ENCODE data around the gene AADAT.

DNA sequence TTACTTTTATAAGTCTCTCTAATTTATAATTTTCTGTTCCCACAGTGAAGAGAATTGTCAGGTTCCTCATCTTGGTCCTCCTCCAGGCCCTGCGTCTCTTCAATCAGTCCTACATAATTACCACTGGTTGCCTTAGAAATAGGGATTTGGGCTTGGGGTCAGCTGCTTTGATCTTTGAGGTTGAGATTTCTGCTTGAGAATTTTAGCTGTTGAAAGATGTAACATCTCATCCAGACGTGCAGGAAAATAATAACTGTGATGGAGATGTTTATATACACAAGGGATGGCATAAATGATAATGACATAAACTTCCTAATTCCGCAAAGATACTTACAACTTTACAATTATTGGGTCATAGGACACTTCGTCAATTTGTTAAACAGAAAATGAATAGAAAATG, 30.3 kb downstream of the AADAT start:
- no peak for TF ChIP-seq POLR2A (IDR thresholded peaks at IDR 0.05)
- TF ChIP-seq CTCF (IDR thresholded peaks at IDR 0.05): no peak
